CD4-positive, alpha-beta T cell treated with Interleukin-17A for 1 hour (primary cell): ENCODE results near the gene RETREG1.
A peak's percentile ranks its signal among the peaks of the same experiment; 100 is the strongest.
"Not testable (repeated sequence)": the region's sequence is repeated elsewhere in the genome, so short reads cannot be mapped to it uniquely, and the experiment has no call there.

Source experiments
- DNase-seq: peaks from one replicate; pipeline ENCODE4 v3.0.0-alpha.2; 2020

Gene RETREG1, protein sequence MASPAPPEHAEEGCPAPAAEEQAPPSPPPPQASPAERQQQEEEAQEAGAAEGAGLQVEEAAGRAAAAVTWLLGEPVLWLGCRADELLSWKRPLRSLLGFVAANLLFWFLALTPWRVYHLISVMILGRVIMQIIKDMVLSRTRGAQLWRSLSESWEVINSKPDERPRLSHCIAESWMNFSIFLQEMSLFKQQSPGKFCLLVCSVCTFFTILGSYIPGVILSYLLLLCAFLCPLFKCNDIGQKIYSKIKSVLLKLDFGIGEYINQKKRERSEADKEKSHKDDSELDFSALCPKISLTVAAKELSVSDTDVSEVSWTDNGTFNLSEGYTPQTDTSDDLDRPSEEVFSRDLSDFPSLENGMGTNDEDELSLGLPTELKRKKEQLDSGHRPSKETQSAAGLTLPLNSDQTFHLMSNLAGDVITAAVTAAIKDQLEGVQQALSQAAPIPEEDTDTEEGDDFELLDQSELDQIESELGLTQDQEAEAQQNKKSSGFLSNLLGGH

DNA sequence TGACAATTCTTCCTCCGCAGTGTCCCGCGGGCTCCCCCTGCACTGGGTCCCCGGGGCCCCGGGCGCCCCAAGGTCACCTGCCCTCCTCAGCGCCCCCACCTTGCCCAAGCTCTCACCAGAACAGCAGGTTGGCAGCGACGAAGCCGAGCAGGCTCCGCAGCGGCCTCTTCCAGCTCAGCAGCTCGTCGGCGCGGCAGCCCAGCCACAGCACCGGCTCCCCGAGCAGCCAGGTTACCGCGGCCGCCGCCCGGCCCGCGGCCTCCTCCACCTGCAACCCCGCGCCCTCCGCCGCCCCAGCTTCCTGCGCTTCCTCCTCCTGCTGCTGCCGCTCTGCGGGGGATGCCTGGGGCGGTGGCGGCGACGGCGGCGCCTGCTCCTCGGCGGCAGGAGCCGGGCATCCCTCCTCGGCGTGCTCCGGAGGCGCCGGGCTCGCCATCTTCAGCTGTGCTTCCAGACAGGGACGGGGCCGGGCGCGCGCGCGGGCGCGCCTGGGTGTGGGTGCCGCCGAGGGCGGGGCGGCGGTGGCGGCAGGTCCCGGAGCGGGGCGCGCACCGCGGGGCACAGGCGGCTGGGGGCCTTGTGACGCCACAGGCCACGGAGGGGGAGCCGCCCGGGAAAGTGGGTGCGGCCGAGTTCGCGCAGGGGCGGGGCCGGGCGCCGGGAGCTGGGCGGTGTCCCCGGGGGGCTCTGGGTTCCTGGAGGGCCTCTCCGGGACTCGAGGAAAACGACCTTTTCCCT lies at the start of gene RETREG1:
TSS of gene RETREG1 (minus strand) at position 462 of the 738 bp plus-strand sequence. CDS start at position 436, 26 bp downstream.
- peak; percentile 85 for DNase-seq

DNA sequence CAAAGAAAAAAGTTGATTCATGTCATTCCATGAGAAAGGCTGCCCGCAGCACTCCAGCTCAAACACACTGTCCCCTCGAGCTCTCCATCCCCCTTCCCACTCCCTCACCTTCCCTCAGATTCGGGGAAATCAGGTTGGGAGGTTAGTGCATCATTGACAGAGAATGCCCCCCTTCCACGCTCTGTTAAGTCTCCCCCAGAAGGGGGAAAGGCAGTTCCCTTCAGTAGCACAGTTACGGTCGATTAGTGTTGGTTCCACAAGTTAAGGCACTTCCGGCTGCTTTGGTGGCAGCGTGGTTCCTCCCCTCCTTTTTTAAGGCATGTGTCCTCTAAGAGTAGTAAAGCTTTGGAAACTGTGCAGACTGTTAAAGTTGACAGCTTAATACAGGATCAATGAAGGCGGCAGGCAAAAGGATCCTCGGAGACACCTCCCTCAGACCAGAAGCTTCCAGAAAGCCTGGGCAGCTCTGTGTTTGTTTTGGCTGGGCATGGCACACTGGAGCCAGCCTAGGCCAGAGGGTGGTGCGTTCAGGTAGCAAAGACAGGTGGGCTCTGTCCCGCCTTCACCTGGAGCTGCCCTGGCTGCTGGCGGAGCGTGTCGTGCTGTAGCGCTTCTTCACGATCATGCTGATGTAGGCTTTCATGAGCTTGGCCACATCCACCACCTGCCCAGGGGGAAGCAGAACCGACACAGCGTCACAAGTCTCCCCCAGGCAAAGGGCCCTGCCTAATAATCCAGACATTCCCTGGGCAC lies 49.5 kb upstream of the RETREG1 start:
- no peak for DNase-seq

DNA sequence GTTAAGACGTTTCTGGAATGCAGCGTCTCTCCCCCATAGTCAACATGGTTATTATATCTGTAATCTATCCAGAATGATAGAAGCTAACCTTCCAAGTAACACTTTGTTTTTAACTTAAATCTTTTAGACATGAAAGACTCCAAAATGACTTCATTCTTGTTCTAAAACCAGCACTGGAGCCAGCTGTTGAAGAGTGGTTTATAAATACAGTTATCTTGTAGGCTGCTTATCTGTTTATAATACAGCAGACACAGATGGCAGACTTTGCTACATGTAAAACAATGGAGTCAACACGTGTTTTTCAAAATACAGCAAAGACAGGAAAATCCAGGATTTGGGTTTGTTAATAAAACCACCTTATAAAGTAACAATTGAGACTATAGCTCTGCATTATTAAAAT lies 48.8 kb upstream of the RETREG1 start:
- DNase-seq: no peak

DNA sequence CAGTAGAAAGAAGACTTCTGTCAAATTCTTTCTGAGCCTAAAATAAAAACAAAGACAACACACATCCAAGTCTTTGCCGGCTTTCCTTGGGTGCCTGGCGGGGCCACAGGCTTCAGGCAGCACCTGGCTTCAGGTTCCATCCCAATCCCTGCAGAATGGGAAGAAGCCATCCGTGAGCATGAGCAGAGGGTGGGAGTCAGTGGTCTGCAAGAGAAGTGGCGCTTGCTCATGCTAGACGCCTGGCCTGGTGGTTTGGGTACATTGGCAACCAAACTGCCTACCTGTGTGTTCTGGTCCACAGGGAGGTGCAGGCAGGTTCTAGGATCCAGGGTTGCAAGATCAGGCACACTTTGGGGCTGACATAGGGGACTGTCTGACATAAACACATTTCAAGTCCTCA lies 47.6 kb upstream of the RETREG1 start:
- DNase-seq: no peak

DNA sequence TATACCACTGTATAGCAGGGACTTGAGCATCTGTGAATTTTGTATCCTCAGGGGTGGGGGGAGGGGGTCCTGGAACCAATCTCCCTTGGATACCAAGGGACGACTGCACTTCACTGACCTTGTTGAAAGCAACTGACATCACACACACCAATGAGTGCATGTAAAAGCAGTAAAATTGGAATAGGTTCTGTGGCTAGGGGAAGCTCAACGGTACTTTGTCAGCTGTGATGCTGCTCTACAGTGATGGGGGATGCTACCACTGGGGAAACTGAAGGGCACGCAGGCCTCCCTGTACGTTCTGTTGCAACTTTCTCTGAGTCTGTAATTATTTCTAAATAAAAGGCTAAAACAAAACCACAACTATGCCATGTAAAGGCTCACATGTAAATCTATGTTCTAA lies 47.0 kb upstream of the RETREG1 start:
- no peak for DNase-seq

DNA sequence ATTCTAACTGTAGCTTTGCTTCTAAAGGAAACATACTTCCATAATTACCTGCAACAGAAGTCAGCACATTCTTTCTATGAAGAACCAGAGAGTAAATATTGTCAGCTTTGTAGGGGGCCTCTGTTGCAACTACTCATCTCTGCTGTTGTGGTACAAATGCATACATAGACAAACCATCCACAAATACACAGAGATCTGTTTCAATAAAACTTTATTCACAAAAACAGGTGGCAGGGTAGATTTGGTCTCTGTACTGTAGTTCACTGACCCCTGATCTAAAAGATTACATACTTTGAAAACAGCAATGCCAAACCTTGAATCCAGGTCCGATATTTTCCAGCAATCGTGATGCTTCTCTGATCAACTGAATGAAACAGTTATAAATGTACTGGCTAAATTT lies 44.9 kb upstream of the RETREG1 start:
- DNase-seq: no peak

DNA sequence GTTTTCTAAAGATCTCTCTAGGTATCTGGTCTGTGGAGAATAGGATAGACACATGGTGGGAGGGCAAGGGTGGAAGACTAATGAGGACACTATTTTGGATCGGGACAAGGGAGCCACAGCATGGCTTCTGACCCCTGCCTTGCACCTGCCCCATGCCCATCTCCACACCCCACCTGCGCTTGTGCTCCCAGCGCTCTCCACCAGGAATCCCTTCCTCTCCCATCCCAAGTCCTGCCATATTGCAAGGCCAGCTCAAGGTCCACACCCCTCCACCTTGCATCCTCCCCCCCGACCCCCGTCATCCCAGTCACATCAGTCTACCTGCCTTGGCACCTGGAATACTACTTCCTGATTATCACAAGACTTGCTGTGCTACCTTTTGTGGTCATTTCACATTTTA lies 44.2 kb upstream of the RETREG1 start:
- DNase-seq: no peak

DNA sequence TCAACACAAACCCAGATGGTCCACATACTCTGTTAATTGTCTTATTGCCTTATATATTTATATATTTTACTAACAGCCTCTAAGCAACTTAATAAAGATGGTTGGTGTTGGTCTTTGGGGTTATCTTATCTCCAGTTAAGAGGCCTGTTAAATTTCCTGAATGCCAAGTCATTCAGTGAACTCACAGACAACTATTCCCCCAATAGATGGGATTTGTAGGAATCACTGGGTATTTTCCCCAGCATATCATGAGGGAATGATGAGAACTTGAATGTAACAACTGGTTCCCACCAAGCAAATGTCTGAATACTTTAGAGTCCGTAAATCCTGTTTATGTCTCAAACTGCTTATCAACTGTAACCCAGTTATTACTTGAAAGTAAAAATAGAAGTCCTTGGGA lies 42.7 kb upstream of the RETREG1 start:
- no peak for DNase-seq

DNA sequence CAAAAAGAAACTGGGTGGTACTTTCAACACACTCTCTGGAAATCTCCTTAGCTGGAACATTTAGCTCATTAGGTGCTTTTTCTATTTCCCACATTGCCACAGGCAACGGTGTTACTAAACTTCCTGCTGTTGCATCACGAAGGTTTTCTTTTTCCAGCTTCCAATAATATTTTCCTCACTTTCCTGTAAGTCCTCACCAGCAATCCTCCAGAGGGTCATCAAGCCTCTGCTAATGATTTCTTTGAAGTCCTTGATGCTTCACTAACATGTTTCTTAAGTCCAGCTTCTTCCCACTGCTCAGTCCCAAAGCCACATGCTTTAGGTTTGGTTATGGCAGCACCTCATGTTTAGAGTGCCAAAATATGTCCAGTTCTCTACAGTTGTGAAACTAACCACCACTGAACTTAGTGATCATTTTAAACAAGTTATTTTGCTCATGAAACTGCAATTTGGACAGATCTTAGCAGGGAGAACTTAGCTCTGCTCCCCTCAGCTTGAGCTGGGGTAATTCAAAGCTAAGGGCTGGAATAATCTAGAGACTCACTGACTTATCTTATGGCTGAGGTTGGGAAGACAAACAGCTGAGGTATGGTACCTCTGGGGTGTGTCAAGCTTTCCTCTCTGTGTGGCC lies 39.9 kb upstream of the RETREG1 start:
- no peak for DNase-seq

DNA sequence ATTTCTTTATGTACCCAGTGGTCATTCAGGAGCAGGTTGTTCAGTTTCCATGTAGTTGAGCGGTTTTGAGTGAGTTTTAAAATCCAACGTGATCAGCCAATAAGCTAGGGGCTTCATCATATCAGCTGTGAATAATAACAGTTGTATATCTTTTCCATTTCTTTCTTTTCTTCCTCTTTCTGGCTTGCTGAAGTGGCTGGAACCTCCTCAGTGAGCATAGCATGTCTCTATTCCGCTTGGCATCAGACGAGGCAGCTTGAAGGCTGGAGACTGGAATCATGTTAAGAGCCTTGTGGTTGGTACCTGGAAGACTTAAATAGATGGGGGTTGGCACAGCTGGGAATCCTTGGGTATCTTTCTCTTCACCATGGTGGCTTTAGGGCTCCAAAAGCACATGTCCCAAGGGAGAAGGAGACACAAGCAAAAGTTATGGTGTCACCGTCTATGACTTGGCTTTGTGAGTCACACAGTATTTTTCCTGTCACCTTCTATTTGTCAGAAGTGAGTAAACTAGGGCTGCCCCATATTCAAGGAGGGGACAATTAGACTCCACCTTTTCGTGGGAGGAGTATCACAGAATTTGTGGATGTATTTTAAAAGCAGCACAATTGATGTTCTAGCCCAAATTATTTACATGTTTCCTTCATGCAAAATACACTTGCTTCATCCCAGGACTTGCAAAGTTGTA lies 38.0 kb upstream of the RETREG1 start:
- DNase-seq: no peak

DNA sequence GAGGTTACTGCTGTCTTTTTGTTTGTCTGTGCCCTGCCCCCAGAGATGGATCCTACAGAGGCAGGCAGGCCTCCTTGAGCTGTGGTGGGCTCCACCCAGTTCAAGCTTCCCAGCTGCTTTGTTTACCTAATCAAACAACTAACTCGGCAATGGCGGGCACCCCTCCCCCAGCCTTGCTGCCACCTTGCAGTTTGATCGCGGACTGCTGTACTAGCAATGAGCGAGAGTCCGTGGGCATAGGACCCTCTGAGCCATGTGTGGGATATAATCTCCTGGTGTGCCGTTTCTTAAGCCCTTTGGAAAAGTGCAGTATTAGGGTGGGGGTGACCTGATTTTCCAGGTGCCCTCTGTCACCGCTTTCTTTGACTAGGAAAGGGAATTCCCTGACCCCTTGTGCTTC lies 31.9 kb upstream of the RETREG1 start:
- not testable (repeated sequence) for DNase-seq

DNA sequence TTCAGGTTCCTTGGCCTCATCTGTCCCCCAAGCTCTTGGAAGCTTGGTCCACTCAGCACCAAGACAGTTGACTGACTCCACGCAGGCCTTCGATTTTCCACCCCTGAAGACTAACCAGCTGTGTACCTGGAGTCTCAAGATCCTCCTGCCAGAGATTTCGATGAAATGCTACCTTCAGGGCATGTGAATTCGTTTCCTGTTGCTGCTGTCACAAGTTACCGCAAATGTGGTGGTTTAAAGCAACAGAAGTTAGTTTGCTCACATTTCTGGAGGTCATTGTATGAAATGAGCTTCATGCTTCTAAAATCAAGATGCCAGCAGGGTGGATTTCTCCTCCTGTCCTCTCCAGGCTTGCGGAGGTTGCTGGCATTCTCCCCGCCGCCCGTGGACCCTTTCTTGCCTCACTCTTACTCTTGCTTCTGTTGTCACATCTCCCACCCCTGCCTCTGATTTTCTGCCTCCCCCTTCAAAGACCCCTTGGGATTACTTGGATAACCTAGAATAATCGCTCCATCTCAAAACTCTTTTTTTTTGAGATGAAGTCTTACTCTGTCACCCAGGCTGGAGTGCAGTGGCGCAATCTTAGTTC lies 27.6 kb upstream of the RETREG1 start:
- no peak for DNase-seq

DNA sequence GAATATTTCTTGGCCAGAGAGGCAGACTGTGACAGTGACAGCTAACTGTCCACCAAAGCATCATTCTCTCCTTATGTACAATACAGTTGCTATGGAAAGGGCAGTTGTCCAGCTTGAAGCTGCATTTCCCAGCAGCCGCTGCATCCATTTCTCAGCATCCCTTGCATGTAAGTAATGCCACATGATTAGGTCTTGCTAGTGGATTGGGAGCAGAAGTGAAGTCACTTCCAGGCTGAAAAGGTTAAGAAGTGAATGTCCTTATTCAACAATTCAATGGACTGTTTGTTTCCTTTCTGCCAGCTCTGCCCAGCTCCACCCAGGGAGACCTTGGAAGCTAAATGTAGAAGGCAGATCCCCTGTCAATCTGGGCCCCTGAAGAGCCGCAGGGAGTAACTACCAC lies 26.1 kb upstream of the RETREG1 start:
- no peak for DNase-seq

DNA sequence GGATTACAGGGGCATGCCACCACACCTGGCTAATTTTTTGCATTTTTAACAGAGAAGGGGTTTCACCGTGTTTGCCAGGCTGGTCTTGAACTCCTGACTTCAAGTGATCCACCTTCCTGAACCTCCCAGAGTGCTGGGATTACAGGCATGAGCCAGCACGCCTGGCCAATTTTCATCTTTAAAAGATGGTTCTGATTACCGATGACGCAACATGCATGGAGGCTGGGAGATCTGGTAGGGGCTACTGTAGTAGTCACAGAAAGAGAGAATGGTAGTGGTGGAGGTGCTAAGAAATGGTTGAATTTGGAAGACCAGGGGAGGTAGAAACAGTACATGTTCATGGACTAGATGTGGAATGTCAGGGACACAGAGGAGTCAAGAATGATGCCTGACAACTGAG lies 22.4 kb upstream of the RETREG1 start:
- DNase-seq: no peak

DNA sequence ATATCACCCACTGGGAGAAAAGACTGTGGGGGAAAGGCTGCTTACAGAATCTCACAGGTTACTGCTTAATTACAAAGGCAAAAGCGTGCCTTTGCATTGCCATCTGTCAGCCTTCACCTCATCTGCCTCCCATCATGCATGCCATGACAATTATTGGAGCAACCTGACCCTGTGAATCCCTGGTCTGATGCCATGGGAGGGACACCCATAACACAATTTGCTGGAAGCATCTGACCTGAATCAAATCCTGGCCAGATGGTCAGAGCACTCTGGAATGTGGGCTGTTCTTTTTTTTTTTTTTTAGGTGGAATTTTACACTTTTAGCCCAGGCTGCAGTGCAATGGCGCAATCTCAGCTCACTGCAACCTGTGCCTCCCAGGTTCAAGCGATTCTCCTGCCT lies 11.6 kb upstream of the RETREG1 start:
- DNase-seq: no peak

DNA sequence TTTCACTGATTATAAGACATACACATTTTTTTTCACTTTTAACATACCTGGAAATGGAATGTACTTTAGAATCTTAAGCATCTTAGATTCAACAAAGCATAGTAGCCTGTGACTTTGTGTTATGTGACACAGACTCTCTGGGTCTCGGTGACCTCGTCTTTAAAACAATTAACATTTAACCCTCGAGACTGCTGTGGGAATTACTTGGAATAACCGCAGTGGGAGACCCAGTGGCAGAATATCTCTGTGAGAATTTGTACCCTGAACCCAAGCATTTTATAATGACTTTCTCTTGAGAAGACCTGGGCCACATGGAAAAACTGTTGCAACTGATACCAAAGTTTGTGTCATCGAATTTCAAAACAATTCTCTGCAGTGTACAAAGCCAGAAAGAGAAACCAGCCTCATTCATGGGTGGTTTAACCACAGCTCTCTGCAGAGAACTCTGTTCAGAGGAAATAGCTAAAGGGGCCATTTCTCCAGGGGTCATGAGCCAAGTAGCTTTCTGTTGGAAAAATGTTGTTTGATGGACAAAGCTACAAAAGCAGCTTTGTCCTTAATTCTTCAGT lies 10.0 kb upstream of the RETREG1 start:
- peak; percentile 28 for DNase-seq

DNA sequence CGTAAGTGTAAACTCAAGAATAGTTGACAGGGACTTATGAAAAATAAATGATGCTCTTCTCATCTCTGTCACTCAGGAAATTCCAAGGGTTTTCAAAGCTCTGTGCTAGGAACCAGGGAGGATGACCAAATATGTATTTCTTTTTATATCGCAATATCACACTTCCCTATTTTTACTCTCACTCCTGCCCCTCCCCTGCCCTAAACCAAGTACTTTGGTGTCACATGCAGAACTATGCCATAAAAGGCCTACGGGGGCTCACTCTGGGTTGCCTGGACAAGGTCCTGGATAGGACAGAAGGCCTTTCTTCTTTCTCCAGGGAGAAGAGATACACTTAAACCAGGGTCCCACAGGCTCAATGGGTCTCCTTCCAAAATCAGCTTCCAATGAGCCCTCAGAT lies 8.3 kb upstream of the RETREG1 start:
- DNase-seq: no peak

DNA sequence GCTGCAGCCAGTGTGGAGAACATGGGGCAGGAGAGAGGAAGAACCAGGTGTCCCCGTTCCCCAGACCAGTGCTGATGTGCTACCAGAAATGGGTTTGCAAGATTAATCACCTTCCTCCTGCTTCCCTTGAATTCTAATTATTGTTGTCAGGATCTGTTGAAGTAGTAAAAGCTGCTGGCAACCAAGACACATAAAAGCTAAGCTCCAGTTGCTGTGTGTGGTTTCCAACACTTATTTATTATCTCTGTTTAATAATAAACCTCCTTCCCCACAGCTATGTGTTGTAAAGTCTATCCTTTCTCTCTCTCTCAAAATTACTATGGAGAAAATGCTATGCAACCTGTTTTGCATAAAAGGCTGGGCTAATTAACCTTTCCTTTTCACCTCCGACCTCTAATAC lies 2.3 kb upstream of the RETREG1 start:
- DNase-seq: no peak

DNA sequence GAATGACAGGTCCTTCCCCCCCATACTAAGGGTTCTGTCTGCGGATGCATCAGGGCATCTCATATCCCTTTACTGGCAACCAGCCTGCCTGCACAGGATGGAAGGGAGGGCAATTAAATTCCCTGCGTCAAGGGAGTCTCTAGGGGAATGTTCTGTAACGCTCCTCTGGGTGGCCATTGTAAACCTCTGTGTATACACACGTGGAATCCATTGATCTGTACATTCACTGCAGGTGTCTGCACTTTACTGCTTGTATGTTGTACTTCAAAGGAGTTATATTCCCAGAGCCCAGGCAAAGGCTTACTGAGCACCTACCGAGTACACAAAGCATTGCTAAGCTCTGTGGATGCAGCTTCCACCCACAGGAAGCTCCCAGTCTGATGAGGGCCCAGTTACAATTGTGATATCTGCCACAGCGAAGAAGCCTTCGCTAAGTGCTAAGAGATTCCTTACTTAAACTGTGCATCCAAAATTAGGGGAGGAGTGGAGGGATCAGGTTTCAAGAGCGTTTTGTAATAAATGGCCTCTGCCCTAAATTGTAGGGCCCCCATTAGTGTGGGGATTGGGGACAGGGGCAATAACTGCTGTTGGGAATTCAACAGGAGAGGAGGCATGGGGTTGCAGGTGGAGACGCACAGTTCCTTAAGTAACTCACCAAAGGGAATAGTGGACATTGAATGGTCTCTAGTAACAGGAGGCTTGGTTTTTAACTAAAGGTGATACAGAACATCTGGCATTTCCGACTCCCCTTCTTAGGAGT lies 1.5 kb upstream of the RETREG1 start:
- DNase-seq: no peak

DNA sequence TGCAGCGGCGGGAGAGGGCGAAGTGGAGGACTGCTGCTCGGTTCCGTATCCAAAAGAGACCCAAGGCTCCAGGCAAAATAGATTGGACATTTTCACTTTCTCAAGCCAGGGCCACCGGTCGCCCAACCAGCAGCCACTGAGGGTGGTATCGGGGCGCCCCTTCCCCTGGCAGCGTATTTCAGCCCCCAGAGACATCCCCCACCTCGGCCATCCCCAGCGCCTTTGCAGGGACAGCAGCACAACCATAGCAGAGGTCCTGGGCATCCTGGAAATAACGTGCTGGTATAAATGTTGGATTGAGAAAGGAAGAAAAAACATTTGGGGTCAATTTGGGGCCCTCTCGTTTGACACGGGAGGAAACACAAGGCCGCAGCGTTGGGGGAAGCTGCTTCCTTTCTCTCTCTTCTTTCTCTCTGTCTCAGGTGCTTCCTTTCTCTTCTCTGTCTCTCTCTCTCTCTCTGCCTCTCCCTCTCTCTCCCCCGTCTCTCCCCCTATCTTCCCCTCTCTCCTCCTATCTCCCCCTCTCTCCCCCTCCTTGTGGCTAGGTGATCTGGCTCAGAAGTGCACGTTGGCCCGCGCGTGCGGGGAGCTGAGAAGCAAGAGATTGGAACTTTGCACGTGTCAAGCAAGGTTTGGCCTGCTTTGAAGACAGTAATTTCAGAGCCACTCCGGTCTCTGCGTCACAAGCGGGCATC lies 624 bp upstream of the RETREG1 start:
- DNase-seq: peak; percentile 54
